Neural progenitor cell (in vitro differentiated cells): ENCODE results near the gene ZFAND2B.

ENCODE experiments used
- EZH2 ChIP-seq: fragments of 200-600 bp; sonication (generic); IDR thresholded peaks from 2 replicates; pipeline ENCODE4 v1.6.1; 2017; ENCODE audit warnings: antibody characterized with exemption, mild to moderate bottlenecking, moderate library complexity
- EZH2phosphoT487 ChIP-seq: fragments of 200-600 bp; sonication (generic); IDR thresholded peaks from 2 replicates; pipeline ENCODE4 v1.6.1; 2017; ENCODE audit warnings: antibody characterized with exemption
- TF ChIP-seq, protein P1 (sequence below): fragments of 200-600 bp; sonication (generic); IDR thresholded peaks from 2 replicates; pipeline ENCODE4 v1.5.1; 2017; ENCODE audit warnings: antibody characterized with exemption, mild to moderate bottlenecking

DNA sequence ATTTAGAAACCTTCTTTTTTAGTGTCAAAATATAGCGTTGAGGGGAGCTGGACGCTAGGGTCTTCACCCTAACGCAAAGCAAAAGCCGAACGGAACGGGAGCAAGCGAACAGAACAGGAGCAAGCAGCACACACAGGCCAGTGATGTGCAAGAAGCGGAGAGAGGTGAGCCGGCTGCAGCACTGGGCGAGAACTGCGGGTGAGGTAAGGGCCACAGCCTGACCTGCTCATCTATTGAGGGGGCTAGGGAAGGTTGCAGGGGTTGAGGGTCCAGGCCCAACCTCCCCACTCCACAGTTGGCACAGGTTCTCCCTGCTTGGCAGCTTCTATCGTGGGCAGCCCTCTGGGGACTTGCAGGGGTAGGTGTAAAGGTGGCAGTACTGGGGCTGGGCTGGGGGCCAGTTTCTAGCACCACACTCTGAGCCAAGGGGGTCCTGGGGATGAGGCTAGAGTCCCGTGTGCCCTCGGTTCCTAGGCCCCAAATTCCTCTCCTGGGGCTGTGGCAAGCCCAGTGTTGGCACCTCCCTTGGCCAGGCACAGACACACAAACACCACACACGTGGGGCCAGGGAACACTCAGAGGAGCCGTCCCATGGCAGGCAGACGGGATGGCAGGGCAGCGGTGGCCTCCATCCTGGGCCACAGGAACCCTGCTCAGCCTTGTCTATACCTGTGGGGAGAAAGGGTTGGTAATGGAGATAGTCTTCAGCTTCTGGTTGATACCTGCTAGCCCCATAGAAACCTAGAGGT, 13.4 kb downstream of the ZFAND2B start:
- TF ChIP-seq, protein P1, sequence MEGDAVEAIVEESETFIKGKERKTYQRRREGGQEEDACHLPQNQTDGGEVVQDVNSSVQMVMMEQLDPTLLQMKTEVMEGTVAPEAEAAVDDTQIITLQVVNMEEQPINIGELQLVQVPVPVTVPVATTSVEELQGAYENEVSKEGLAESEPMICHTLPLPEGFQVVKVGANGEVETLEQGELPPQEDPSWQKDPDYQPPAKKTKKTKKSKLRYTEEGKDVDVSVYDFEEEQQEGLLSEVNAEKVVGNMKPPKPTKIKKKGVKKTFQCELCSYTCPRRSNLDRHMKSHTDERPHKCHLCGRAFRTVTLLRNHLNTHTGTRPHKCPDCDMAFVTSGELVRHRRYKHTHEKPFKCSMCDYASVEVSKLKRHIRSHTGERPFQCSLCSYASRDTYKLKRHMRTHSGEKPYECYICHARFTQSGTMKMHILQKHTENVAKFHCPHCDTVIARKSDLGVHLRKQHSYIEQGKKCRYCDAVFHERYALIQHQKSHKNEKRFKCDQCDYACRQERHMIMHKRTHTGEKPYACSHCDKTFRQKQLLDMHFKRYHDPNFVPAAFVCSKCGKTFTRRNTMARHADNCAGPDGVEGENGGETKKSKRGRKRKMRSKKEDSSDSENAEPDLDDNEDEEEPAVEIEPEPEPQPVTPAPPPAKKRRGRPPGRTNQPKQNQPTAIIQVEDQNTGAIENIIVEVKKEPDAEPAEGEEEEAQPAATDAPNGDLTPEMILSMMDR, result no peak
- TF ChIP-seq EZH2 (no peak), EZH2phosphoT487 (no peak)
